Sigmoid colon (tissue), 4 donors: ENCODE measurements around the gene PROM2.

Experiments
- POLR2AphosphoS5 ChIP-seq, 4 donors: sonication (generic); formaldehyde crosslinking; IDR thresholded peaks; one replicate each; pipeline ENCODE4 v1.6.1; 2017; ENCODE audit warnings: antibody characterized with exemption in 4 of 4
- TF ChIP-seq, protein P1 (sequence below), 4 experiments: fragments of 450-650 bp in 3 of 4; fragments of 200-600 bp in 1 of 4; IDR thresholded peaks; one replicate each; pipeline ENCODE4 v1.5.1; 2016 to 2019; ENCODE audit warnings: antibody characterized with exemption in 4 of 4, mild to moderate bottlenecking in 3 of 4, moderate library complexity in 2 of 4

GRCh38 chr2:95314964-95315611 is 40.8 kb downstream of the PROM2 start:
- TF ChIP-seq, protein P1, sequence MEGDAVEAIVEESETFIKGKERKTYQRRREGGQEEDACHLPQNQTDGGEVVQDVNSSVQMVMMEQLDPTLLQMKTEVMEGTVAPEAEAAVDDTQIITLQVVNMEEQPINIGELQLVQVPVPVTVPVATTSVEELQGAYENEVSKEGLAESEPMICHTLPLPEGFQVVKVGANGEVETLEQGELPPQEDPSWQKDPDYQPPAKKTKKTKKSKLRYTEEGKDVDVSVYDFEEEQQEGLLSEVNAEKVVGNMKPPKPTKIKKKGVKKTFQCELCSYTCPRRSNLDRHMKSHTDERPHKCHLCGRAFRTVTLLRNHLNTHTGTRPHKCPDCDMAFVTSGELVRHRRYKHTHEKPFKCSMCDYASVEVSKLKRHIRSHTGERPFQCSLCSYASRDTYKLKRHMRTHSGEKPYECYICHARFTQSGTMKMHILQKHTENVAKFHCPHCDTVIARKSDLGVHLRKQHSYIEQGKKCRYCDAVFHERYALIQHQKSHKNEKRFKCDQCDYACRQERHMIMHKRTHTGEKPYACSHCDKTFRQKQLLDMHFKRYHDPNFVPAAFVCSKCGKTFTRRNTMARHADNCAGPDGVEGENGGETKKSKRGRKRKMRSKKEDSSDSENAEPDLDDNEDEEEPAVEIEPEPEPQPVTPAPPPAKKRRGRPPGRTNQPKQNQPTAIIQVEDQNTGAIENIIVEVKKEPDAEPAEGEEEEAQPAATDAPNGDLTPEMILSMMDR (IDR thresholded peaks at IDR 0.05) = peak in 1 of 4 experiments; percentile 36
- no peak for TF ChIP-seq POLR2AphosphoS5 (IDR thresholded peaks at IDR 0.05)
